Activated T-cell treated with anti-CD3 and anti-CD28 coated beads, Interleukin-2, amount 50 U/mL, for 1 hour (primary cell): ENCODE results near the gene CCDC9B.

Experiments used
- DNase-seq: peaks from one replicate; pipeline ENCODE4 v3.0.0-alpha.2; 2020

Gene CCDC9B

GRCh38 chr15:40286794-40287193 is 53.9 kb downstream of the CCDC9B start:
- no peak for DNase-seq

DNA sequence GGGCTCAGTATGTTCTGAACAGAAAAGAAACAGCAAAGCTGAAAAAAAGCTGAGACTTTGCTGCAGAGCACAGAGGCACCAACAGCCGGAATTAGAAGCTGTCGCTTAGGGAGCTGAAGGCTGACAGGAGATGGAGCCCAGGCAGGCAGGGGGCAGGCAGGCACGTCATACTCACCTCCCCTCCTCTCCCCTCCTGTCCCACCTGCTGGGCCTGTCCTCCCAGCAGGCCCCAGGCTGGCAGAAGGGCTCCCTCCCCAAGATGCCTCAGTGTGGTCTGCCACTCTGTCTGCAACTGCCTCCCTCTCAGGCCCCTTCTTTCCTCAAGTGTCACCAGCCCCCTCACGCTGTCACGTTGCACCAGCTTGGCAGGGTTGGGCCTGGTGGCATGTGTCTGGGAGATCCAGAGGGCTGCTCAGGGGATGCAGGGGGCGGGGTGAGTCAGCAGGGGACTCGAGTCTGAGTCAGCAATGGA is 54.6 kb downstream of the CCDC9B start:
- DNase-seq, result no peak

DNA sequence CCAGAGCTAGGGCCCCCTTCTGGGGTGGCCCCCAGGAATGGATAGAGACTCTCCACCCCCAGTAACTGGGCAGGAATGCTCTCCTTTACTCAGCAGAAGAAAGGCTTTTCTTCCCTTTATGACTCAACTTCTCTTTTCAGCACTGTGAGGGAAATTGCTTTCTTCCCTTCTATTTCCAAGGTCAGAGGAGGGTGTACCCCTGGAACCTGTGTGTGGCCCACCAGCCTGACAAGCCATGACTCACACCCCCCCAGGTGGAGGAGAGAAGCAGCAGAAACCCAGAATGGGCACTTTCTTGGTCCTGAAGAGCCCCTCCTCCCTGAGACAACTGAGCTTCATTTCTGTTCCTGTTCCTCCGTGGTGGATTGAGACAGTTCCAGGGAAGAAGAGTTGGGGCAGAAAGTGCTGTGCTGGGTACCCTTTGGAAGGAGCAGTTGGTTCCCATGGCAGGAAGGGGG is 55.2 kb downstream of the CCDC9B start:
- no peak for DNase-seq

DNA sequence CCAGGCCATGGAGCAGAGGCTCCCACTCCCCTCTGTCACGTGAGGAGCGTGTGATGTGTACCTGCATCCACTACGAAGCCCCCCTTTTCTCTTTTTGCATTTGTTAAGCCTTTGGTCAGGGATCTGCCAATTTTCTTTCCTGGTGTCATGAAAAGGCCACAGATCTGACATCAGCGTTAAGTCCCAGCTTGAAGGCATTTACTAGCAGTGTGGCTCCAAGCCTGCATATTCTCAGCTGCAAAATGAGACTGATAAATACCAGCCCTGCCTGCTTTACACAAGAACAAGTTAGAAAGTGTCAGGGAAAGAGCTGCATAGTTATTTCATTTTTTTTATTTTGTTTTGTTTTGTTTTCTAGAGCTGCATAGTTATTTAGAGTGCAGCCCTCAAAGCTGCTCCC is 55.6 kb downstream of the CCDC9B start:
- no peak for DNase-seq

- no peak for DNase-seq
Measured at GRCh38 chr15:40283615-40284300, 57.0 kb downstream of the CCDC9B start.

DNA sequence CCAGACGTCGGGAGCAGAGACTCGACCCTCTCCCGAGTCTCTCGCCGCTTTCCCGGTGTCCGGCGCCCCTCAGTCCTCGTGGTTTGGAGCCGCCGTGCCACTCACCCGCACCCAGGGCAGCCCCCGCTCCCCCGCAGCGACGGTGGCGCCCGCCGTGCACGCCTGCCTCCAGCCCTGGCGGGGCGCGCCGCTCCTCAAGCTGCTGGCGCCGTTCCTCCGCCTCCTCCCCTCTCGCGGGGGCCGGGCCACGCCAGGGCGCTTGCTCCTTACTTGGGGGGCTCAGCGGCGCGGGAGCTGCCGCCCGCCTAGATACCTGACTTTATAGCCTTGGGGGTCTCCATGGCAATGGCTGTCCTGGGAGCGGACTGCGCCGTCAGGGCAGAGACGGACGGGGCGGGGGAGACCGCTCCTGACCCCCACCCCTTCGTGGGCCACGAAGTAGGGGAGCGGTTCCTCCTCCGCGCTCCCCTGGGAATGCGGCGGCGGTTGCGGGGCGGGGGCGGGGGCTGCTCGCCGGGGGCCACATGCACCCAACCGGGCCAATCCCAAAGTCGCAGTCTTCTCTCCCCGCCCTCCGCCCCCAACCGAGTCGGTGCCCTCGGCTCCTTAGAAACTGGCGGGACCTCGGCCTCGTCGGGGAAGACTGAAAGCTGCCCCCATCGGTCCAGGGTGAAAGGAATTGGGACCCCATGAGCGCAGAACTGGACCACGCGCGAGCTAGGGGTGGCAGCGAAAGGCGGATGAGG is 57.7 kb downstream of the CCDC9B start, which contains the start of gene ANKRD63:
Gene ANKRD63 (minus strand): TSS at position 196 of the 746 bp plus-strand sequence. CDS start 478 bp downstream, outside the sequence.
- peak; percentile 61 for DNase-seq

- peak; percentile 73 for DNase-seq
Measured at GRCh38 chr15:40282147-40282868, 58.4 kb downstream of the CCDC9B start.

DNA sequence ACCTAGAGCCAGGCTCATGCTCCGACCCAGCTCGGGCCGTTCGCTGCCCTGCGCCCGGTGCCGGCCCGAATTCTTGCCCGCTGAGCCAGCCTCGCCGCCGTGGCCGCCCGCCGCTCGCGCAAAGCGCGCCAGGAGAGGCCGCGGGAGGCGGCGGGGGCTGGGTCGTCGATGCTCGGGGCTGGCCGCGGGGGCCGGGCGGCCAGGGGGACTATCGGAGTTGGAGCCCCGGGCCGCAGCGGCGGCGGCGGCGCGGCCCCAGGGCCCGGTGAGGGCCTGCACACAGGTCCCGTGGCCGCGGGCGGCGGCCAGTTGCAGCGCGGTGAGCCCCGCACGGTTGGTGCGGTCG is 59.0 kb downstream of the CCDC9B start:
- DNase-seq, result no peak
